Activated CD4-positive, alpha-beta memory T cell treated with anti-CD3 and anti-CD28 coated beads, Interleukin-2, amount 10 ng/mL, durations not matched to agents 7 days and 5 days (primary cell): ENCODE data around the gene HBG2. TPM values are rescaled to one million over a fixed set of nuclear protein-coding genes. Genes with fewer than 3 reads are reported as not detected.
"Not testable (repeated sequence)": the region's sequence is repeated elsewhere in the genome, so short reads cannot be mapped to it uniquely, and the experiment has no call there.

Experiments
- CTCF ChIA-PET: fragments of 350-600 bp; sonication (Branson Sonifier 250); formaldehyde crosslinking; loops from one replicate; lab custom pipeline; 2021; ENCODE audit warnings: antibody characterized with exemption, inconsistent platforms; lab: Charles Lee
- POLR2A ChIA-PET: fragments of 350-600 bp; sonication (Branson Sonifier 250); formaldehyde crosslinking; loops from one replicate; lab custom pipeline; 2021; ENCODE audit warnings: antibody characterized with exemption; lab: Charles Lee
- DNase-seq: peaks from one replicate; pipeline ENCODE4 v3.0.0-alpha.2; 2020
- H3K27ac Mint-ChIP-seq: one replicate; pipeline ENCODE4 v1.8.0; 2021; ENCODE audit warnings: mild to moderate bottlenecking, mixed read lengths
- H3K27me3 Mint-ChIP-seq: one replicate; pipeline ENCODE4 v1.8.0; 2021; ENCODE audit warnings: mixed read lengths
- H3K36me3 Mint-ChIP-seq: one replicate; pipeline ENCODE4 v1.8.0; 2021; ENCODE audit warnings: low read depth, mixed read lengths
- H3K4me1 Mint-ChIP-seq: one replicate; pipeline ENCODE4 v1.8.0; 2021; ENCODE audit warnings: mixed read lengths
- H3K4me3 Mint-ChIP-seq: one replicate; pipeline ENCODE4 v1.8.0; 2021; ENCODE audit warnings: mild to moderate bottlenecking, mixed read lengths
- H3K9me3 Mint-ChIP-seq: one replicate; pipeline ENCODE4 v1.8.0; 2021; ENCODE audit warnings: mixed read lengths
- total RNA-seq, 2 experiments: library from RNA; stranded (reverse); gene quantifications; one replicate each; pipeline ENCODE4 v1.2.3, GENCODE V29; 2021

Gene HBG2
- total RNA-seq, 2 experiments from 2014 or later: not detected

DNA sequence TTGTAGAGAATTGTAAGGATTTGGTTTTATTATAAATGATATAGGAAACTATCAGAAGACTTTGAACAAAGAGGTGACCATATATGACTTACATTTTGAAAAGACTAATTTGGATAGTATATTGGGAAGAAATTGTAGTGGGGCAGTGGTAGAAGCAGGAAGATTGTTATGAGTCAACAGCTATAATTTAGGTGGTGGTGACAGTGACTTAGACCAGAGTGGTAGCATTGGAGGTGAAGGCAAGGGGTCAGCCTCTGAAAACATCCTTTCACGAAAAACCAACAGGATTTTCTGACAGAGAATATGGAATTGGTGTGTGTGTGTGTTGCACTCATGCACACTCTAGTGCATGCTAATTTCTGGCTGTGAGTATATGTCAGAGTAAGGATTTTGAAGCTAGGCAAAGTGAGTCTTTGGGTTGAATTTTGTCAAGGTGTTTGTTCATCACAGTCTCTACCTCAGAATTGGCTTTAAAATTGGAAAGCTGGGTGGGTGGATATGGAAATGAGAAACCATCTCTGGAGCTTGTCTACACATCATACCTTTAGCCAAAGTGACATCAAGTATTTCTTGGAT is 23.3 kb upstream of the HBG2 start:
- Mint-ChIP-seq H3K9me3 (no peaks in the 10 kb centered on the region), H3K27ac (no peak overlapping the region), H3K4me1 (peaks cover 8% of the 10 kb centered on the region), H3K4me3 (no peak overlapping the region), H3K27me3 (peaks cover 3% of the 10 kb centered on the region), H3K36me3 (no peaks in the 10 kb centered on the region)
- DNase-seq: no peak
- ChIA-PET CTCF (no interaction called here), POLR2A (no interaction called here)

DNA sequence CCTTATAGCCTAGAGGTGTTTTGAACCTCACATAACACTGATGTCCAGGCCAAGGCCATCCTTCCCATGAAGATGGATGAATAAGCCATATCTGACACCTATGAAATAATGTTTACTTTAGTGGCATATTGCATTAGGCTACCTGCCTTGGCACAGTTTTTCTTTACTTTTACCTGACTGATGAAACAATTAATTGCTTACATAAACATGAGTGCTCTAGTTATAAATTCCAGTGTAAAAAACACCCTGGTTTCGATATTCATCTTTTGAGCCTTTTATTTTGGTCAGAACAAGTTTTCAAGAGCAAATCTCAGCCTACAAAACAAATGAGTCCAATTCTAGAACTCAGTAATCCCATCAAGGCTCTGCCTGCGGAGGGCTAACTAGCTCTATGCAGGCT is 22.1 kb upstream of the HBG2 start:
- DNase-seq: no peak
- H3K4me1 Mint-ChIP-seq: peaks cover 8% of the 10 kb centered on the region
- peaks cover 3% of the 10 kb centered on the region for H3K27me3 Mint-ChIP-seq
- CTCF ChIA-PET: interaction anchor here (0.7 kb wide), 1 partner anchor 134 kb away, joined by 3 read pairs; no protein-coding TSS in a partner anchor
- no peaks in the 10 kb centered on the region for H3K9me3 Mint-ChIP-seq
- H3K4me3 Mint-ChIP-seq: no peak overlapping the region
- H3K27ac Mint-ChIP-seq: no peak overlapping the region
- H3K36me3 Mint-ChIP-seq: no peaks in the 10 kb centered on the region
- POLR2A ChIA-PET: no interaction called here

GRCh38 chr11:5275369-5276110 is 21.0 kb upstream of the HBG2 start:
- CTCF ChIA-PET: interaction anchor here (1.4 kb wide), 1 partner anchor 8 kb away, joined by 3 read pairs; no protein-coding TSS in a partner anchor
- peaks cover 3% of the 10 kb centered on the region for H3K27me3 Mint-ChIP-seq
- DNase-seq: no peak
- peaks cover 4% of the 10 kb centered on the region for H3K4me1 Mint-ChIP-seq
- no peaks in the 10 kb centered on the region for H3K36me3 Mint-ChIP-seq
- H3K4me3 Mint-ChIP-seq: no peak overlapping the region
- no peaks in the 10 kb centered on the region for H3K9me3 Mint-ChIP-seq
- no peak overlapping the region for H3K27ac Mint-ChIP-seq
- POLR2A ChIA-PET: no interaction called here

GRCh38 chr11:5274395-5274794 is 19.8 kb upstream of the HBG2 start:
- Mint-ChIP-seq H3K4me3 (no peak overlapping the region), H3K9me3 (no peaks in the 10 kb centered on the region), H3K27me3 (peaks cover 3% of the 10 kb centered on the region), H3K27ac (no peak overlapping the region), H3K36me3 (no peaks in the 10 kb centered on the region), H3K4me1 (no peaks in the 10 kb centered on the region)
- DNase-seq: no peak
- ChIA-PET CTCF (interaction anchor here (1.4 kb wide), 1 partner anchor 10 kb away, joined by 3 read pairs; no protein-coding TSS in a partner anchor), POLR2A (no interaction called here)

DNA sequence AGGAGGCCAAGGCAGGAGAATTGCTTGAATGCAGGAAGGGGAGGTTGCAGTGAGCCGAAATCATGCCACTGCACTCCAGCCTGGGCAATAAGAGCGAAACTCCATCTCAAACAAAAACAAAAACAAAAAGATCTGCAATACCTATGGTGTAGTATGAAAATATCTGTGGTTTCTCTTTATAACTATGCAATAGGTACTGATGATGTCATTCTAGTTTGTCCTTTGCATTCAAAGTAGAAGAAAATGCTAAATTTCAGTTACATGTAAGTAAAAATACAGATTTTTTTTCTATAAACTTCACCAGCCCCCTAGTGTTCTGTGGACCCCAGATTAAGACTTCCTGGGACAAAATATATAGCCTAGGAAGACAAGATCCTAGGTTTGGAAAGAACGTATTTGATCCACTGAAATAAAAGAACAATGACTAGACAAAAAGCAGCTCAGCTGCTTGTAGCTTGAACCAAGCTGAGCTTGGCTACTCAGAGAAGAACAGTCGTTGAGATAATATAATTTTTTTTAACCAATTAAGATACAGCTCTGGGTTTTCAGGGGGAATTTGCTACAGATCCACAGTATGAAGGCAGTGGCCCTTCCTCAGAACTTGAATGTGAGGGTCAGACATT is 17.9 kb upstream of the HBG2 start:
- Mint-ChIP-seq H3K4me3 (no peak overlapping the region), H3K27me3 (peaks cover 3% of the 10 kb centered on the region), H3K9me3 (no peaks in the 10 kb centered on the region), H3K4me1 (no peaks in the 10 kb centered on the region), H3K27ac (no peak overlapping the region), H3K36me3 (no peaks in the 10 kb centered on the region)
- CTCF ChIA-PET: no interaction called here
- DNase-seq: no peak
- POLR2A ChIA-PET: no interaction called here

DNA sequence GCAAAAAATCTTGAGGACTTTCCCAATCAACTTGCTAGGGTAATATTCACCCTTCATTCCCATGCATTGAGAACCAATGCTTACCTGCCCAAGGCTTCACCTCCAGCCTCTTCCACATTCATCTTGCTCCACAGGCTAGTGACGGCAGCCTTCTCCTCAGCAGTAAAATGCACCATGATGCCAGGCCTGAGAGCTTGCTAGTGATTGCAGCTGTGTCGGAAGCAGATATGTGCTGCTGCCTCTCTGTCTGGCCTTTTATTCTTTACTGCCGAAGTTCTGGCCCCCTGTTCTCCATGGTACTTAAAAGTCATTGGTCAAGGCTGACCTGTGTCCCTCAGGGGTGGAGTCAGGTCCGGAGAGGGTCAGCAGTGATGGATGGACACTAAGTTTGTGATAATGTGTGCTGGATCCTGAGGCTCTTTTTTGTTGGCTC is 15.2 kb upstream of the HBG2 start, which contains the start of gene HBE1:
Gene HBE1 (minus strand): TSS at position 231 of the 433 bp plus-strand sequence. CDS start 55 bp downstream, at position 176.
- CTCF ChIA-PET: no interaction called here
- Mint-ChIP-seq H3K4me1 (no peaks in the 10 kb centered on the region), H3K9me3 (no peaks in the 10 kb centered on the region), H3K36me3 (no peaks in the 10 kb centered on the region), H3K27ac (no peak within 1 kb of the TSS), H3K27me3 (peaks cover 6% of the 10 kb centered on the region), H3K4me3 (no peak within 1 kb of the TSS)
- DNase-seq: no peak
- POLR2A ChIA-PET: no interaction called here

DNA sequence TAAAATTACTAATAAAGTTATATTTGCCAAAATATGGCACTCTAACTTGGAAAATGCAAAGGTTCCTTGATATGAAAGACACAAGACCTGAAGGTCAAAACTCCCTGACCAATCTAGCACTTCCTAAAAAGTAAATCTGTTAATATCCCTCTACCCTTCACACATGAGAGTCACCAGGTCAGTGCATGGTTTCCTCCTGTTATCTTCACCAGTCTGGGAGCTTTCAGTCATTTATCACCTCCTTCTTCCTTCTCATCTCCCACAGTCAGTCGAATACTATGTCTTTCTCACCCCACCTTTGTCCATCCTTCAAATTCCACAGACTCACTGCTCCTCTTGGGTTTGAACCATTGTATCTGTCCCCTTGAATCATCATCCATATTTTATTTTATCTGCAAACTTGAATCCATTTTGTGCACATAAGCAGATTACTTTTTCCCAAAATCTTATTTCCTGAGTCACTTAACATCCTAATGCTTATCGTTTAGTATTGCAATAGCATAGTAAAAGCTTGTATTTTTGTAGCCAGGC is 12.5 kb upstream of the HBG2 start:
- Mint-ChIP-seq H3K9me3 (no peaks in the 10 kb centered on the region), H3K36me3 (no peaks in the 10 kb centered on the region), H3K27ac (no peak overlapping the region), H3K4me3 (no peak overlapping the region), H3K27me3 (peaks cover 2% of the 10 kb centered on the region), H3K4me1 (no peaks in the 10 kb centered on the region)
- CTCF ChIA-PET: no interaction called here
- no peak for DNase-seq
- POLR2A ChIA-PET: no interaction called here

GRCh38 chr11:5266609-5267008 is 12.0 kb upstream of the HBG2 start:
- DNase-seq: no peak
- CTCF ChIA-PET: no interaction called here
- no peaks in the 10 kb centered on the region for H3K36me3 Mint-ChIP-seq
- no peaks in the 10 kb centered on the region for H3K9me3 Mint-ChIP-seq
- POLR2A ChIA-PET: no interaction called here
- peaks cover 2% of the 10 kb centered on the region for H3K27me3 Mint-ChIP-seq
- H3K4me3 Mint-ChIP-seq: no peak overlapping the region
- H3K27ac Mint-ChIP-seq: no peak overlapping the region
- H3K4me1 Mint-ChIP-seq: no peaks in the 10 kb centered on the region

GRCh38 chr11:5265832-5266231 is 11.3 kb upstream of the HBG2 start:
- CTCF ChIA-PET: no interaction called here
- Mint-ChIP-seq H3K4me3 (no peak overlapping the region), H3K36me3 (no peaks in the 10 kb centered on the region), H3K9me3 (no peaks in the 10 kb centered on the region), H3K4me1 (no peaks in the 10 kb centered on the region), H3K27me3 (peaks cover 2% of the 10 kb centered on the region), H3K27ac (no peak overlapping the region)
- DNase-seq: no peak
- POLR2A ChIA-PET: no interaction called here

DNA sequence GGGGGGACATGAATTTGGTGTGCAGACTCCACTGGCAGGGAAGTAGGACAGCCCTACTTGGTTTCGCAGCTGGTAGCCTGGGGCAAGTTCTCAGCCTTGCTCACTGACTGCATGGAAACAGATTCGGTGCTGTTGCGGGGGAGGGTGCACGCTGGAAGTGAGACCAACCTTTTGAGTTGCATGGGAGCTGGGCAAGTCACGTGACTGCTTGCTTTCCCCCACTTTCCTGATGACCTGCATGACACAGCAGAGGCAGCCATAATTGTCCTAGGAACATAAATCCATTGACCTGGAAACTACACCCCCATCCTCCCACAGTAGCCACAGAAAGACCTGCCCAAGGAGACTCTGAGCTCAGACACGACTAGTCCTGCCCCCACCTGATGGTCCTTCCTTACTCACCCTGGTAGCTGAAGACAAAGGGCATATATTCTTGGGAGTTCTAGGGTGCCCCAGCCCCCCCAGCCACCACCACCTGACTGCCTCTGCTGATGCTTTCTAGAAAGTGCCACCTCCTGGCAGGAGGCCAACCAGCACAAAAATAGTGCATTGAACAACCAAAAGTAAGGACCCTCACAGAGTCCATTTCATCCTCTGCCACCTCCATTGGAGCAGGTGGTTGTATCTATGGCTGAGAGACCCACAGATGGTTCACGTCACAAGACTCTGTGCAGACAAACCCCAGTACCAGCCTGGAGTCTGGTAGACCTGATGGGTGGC is 4.1 kb upstream of the HBG2 start:
- no peaks in the 10 kb centered on the region for H3K9me3 Mint-ChIP-seq
- no peaks in the 10 kb centered on the region for H3K36me3 Mint-ChIP-seq
- no peaks in the 10 kb centered on the region for H3K4me1 Mint-ChIP-seq
- POLR2A ChIA-PET: no interaction called here
- no peak overlapping the region for H3K27ac Mint-ChIP-seq
- no peak for DNase-seq
- CTCF ChIA-PET: no interaction called here
- no peaks in the 10 kb centered on the region for H3K27me3 Mint-ChIP-seq
- no peak overlapping the region for H3K4me3 Mint-ChIP-seq

DNA sequence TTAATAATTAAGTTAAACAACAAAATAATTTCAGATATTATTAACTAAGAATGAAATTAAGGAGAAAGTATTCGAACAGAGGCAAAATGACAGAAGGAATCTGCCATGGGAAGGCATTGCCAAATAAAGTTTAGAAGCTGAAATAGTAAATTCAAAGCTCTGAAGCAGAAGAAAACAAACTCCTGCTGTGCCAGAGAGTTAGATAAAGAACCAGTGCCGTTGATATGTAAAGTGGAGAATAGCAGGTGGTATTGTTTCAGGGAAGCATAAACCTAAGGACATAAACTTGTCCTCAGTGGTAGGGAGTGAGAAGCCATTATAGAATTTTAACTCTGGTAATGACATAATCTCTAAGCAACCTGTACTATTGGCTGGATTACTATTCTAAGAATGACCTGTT is 2.7 kb upstream of the HBG2 start:
- POLR2A ChIA-PET: no interaction called here
- Mint-ChIP-seq H3K4me3 (no peak overlapping the region), H3K27me3 (no peaks in the 10 kb centered on the region), H3K9me3 (no peaks in the 10 kb centered on the region), H3K36me3 (no peaks in the 10 kb centered on the region), H3K4me1 (no peaks in the 10 kb centered on the region), H3K27ac (no peak overlapping the region)
- CTCF ChIA-PET: no interaction called here
- DNase-seq: no peak

DNA sequence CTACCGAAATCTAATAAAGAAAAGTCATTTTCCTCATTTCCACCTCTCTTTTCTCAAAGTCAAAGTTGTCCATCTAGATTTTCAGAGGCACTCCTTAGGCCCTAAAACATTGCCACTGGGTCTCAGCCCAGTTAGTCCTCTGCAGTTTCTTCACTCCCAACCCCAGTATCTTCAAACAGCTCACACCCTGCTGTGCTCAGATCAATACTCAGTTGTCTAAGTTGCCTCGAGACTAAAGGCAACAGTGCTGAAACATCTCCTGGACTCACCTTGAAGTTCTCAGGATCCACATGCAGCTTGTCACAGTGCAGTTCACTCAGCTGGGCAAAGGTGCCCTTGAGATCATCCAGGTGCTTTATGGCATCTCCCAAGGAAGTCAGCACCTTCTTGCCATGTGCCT is 558 bp downstream of the HBG2 start:
- POLR2A ChIA-PET, H3K36me3 Mint-ChIP-seq, H3K27me3 Mint-ChIP-seq, H3K9me3 Mint-ChIP-seq, CTCF ChIA-PET, H3K4me3 Mint-ChIP-seq, H3K27ac Mint-ChIP-seq, H3K4me1 Mint-ChIP-seq, DNase-seq: not testable (repeated sequence)

DNA sequence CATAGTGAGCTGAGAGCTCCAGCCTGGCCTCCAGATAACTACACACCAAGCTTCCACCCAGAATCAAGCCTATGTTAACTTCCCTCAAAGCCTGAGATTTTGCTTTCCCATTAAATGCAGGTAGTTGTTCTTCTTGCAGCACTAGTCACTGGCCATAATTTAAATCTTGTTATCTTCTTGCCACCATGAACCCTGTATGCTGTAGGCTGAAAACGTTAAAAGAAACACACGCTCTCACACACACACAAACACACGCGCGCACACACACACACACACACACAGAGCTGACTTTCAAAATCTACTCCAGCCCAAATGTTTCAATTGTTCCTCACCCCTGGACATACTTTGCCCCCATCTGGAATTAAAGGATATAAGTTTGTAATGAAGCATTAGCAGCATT is 1.1 kb downstream of the HBG2 start:
- H3K36me3 Mint-ChIP-seq, H3K4me3 Mint-ChIP-seq, H3K9me3 Mint-ChIP-seq, H3K27ac Mint-ChIP-seq, H3K4me1 Mint-ChIP-seq, POLR2A ChIA-PET, DNase-seq, H3K27me3 Mint-ChIP-seq, CTCF ChIA-PET: not testable (repeated sequence)
